Right lobe of liver (tissue), 4 donors: Measurements from ENCODE around the gene HOXB5.

ENCODE experiments used
- POLR2A ChIP-seq: fragments of 450-650 bp; IDR thresholded peaks from one replicate; pipeline ENCODE4 v1.6.1; 2017; ENCODE audit warnings: antibody characterized with exemption, mild to moderate bottlenecking
- TF ChIP-seq, protein P1 (sequence below), 4 donors: fragments of 200-600 bp in 3 of 4; fragments of 450-650 bp in 1 of 4; IDR thresholded peaks; one replicate each; pipeline versions ENCODE4 v1.5.1 to v1.8.0; 2016 to 2022; ENCODE audit warnings: antibody characterized with exemption in 4 of 4, mild to moderate bottlenecking in 2 of 4
- donor health status: DM: no; HTN: no; CAD: no.
- donor health status: DM: no; HTN: no; CAD: no.
- donor health status: DM: no; HTN: yes; CAD: no.

DNA sequence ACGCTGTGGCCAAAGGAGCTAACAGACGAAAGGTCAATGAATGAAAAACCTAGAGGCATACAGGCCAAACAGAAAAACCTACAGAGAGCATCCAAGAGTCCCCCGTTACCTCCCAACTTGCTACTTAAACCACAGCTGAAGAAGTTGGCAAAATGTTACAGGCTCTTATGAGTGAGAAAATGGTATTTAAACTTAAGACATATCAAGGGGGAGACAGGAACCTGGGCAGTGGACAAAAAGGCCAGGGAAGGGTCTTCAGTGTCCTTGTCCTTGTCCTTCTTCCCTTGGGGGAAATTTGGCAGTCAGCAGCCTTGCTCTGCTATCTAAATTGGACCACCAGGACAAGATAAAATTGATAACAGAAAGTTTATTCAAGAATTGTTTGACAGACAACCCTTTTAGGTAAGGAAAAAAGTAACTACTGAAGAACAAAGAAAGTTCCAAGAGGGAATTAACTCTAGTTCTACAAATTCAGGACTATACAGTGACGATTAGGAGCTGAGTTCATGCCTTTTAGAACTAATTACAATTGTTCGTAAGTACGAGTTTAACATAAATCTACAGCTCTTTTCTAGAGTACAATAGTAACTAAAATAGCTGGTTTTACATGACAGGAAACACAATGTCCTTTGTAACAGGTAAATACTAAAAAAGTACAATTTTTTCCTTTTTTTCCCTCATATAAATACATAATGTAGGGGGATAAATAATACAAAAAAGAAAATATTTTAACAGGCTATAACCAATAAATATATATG, 44.9 kb downstream of the HOXB5 start:
- TF ChIP-seq, protein P1, sequence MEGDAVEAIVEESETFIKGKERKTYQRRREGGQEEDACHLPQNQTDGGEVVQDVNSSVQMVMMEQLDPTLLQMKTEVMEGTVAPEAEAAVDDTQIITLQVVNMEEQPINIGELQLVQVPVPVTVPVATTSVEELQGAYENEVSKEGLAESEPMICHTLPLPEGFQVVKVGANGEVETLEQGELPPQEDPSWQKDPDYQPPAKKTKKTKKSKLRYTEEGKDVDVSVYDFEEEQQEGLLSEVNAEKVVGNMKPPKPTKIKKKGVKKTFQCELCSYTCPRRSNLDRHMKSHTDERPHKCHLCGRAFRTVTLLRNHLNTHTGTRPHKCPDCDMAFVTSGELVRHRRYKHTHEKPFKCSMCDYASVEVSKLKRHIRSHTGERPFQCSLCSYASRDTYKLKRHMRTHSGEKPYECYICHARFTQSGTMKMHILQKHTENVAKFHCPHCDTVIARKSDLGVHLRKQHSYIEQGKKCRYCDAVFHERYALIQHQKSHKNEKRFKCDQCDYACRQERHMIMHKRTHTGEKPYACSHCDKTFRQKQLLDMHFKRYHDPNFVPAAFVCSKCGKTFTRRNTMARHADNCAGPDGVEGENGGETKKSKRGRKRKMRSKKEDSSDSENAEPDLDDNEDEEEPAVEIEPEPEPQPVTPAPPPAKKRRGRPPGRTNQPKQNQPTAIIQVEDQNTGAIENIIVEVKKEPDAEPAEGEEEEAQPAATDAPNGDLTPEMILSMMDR (IDR thresholded peaks at IDR 0.05) = no peak
- TF ChIP-seq POLR2A = no peak
